Left renal cortex interstitium (tissue), 4 donors: ENCODE data around the gene ARHGDIG. TPM values are rescaled to one million over a fixed set of nuclear protein-coding genes. Genes with fewer than 3 reads are reported as not detected.
"Not testable (repeated sequence)": the region's sequence is repeated elsewhere in the genome, so short reads cannot be mapped to it uniquely, and the experiment has no call there.

ENCODE experiments used
- DNase-seq, 4 donors: peaks; one replicate each; pipeline ENCODE4 v3.0.0-alpha.2; 2013; ENCODE audit warnings: low read depth in 4 of 4, low spot score in 2 of 4, missing footprints in 1 of 4
- polyA plus RNA-seq, 4 donors: library from polyadenylated mRNA; unstranded; fragments of 120-200 nt; gene quantifications; one replicate each; pipeline ENCODE4 v1.2.1, GENCODE V29; 2013; ENCODE audit not compliant: insufficient read length in 4 of 4

Gene ARHGDIG
- polyA plus RNA-seq, 4 donors: 2.0 to 6.0 (median 4.1) TPM

GRCh38 chr16:263182-263774 is 17.1 kb upstream of the ARHGDIG start:
- no peak for DNase-seq

- DNase-seq: no peak
These were observed 16.4 kb upstream of the ARHGDIG start for GRCh38 chr16:263944-264343.

GRCh38 chr16:264440-264951 is 15.9 kb upstream of the ARHGDIG start:
- no peak for DNase-seq

GRCh38 chr16:265002-265529 is 15.3 kb upstream of the ARHGDIG start:
- DNase-seq: no peak

GRCh38 chr16:265711-266110 is 14.7 kb upstream of the ARHGDIG start:
- no peak for DNase-seq

- DNase-seq: no peak
These were observed 13.9 kb upstream of the ARHGDIG start for GRCh38 chr16:266258-267164.

- DNase-seq: not testable (repeated sequence)
These were observed 12.8 kb upstream of the ARHGDIG start for GRCh38 chr16:267562-267961.

GRCh38 chr16:268141-269053 is 12.0 kb upstream of the ARHGDIG start:
- no peak for DNase-seq

- no peak for DNase-seq
These were observed 11.2 kb upstream of the ARHGDIG start for GRCh38 chr16:269061-269796.

- DNase-seq: no peak
These were observed 9.8 kb upstream of the ARHGDIG start for GRCh38 chr16:270381-271255.

GRCh38 chr16:272633-273546 is 7.5 kb upstream of the ARHGDIG start:
- DNase-seq: no peak

- DNase-seq: no peak
These were observed 6.6 kb upstream of the ARHGDIG start for GRCh38 chr16:273547-274421.

- no peak for DNase-seq
These were observed 5.2 kb upstream of the ARHGDIG start for GRCh38 chr16:275041-275641.

GRCh38 chr16:275786-276232 is 4.6 kb upstream of the ARHGDIG start, which contains the start of gene RGS11:
Gene RGS11, minus strand, starts transcription at chr16:275944. Its CDS starts 33 bp downstream, at chr16:275911.
- DNase-seq: no peak

- no peak for DNase-seq
These were observed 3.8 kb upstream of the ARHGDIG start for GRCh38 chr16:276426-277077.
